HG03342 (cell line): ENCODE measurements around the gene TSC22D4.

Experiments used
- ATAC-seq: cut with Tn5 transposase; IDR thresholded peaks from one replicate; pipeline ENCODE4 v1.9.1; 2021; ENCODE audit warnings: mild to moderate bottlenecking, moderate library complexity; ENCODE audit not compliant: unreplicated experiment

Gene TSC22D4

DNA sequence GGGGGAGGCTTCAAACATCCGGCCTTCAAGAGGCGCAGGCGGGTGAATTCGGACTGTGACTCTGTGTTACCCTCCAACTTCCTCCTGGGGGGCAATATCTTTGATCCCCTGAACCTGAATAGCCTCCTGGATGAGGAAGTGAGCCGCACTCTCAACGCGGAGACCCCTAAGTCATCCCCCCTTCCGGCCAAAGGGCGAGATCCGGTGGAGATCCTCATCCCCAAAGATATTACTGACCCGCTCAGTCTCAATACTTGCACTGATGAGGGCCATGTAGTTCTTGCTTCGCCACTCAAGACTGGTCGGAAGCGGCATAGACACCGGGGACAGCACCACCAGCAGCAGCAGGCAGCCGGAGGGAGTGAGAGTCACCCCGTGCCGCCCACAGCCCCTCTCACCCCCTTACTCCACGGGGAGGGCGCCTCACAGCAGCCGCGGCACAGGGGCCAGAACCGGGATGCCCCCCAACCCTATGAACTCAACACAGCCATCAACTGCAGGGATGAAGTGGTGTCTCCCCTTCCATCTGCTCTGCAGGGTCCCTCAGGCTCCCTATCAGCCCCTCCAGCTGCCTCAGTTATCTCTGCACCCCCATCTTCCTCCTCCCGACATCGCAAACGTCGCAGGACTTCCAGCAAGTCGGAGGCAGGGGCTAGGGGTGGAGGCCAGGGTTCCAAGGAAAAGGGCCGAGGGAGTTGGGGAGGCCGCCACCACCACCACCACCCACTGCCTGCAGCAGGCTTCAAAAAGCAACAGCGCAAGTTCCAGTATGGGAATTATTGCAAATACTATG is 48.3 kb downstream of the TSC22D4 start:
- no peak for ATAC-seq

DNA sequence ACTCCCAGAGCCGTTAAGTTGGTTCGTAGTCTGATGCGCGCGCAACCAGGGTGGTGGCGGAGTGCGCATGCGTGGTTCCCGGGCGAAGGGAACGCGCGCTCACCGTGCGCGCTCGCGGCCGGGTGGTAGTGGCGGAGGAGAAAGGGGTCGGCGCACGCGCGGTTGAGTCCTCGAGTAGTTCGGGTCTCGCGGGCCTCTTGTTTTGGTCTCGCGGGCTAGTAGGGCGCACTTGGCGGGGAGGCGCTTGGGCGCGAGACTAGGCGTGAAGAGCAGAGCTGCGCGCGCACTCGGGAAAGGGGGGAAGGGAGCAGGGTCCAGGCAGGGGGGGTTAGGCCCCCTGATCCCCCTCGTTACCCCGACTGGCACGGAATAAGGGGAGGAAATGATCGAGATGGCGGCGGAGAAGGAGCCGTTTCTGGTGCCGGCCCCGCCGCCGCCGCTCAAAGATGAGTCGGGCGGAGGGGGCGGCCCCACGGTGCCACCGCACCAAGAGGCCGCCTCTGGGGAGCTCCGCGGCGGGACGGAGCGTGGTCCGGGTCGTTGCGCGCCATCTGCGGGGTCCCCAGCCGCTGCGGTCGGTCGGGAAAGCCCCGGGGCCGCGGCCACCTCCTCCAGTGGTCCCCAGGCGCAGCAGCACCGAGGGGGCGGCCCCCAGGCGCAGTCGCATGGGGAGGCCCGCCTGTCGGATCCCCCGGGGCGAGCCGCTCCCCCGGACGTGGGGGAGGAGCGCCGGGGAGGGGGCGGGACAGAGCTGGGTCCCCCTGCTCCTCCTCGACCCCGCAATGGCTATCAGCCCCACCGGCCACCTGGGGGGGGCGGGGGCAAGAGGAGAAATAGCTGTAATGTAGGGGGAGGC is 49.1 kb downstream of the TSC22D4 start, which contains the start of gene MEPCE:
Gene MEPCE (plus strand): TSS at position 195 of the 856 bp plus-strand sequence. CDS start 188 bp downstream, at position 383.
- ATAC-seq: peak; percentile 39

DNA sequence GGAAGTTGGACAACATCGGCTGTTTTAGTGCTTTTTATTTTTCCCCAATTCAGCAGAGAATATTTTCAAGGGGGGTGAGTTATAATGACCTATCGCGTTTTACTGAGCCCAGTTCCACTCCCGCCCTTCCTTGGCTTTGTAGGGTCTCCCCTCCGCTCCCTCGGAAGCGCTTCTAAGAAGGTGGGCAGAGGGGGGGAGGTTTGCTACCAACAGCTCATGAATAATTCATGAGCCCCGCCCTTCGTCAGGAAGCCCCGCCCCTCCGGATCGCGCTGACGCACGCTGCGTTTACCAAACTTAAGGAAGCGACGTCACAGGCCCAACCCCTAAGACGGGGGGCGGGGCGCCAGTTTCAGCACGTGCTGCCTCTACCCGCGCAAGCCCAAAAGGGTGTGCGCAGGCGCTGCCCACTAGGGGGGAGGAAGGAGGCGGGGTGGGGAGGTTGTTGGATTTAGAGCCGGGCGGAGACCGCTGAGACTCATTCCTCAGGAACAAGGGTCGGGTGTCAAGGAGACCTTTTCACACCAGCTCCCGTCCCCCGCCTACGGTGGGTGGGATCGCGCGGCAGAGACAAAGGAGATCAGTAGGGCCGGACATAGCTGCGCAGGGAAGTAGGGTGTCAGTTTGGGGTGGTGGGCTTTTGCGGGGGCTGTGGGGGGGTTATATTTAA is 49.9 kb downstream of the TSC22D4 start:
- ATAC-seq: peak; percentile 46

DNA sequence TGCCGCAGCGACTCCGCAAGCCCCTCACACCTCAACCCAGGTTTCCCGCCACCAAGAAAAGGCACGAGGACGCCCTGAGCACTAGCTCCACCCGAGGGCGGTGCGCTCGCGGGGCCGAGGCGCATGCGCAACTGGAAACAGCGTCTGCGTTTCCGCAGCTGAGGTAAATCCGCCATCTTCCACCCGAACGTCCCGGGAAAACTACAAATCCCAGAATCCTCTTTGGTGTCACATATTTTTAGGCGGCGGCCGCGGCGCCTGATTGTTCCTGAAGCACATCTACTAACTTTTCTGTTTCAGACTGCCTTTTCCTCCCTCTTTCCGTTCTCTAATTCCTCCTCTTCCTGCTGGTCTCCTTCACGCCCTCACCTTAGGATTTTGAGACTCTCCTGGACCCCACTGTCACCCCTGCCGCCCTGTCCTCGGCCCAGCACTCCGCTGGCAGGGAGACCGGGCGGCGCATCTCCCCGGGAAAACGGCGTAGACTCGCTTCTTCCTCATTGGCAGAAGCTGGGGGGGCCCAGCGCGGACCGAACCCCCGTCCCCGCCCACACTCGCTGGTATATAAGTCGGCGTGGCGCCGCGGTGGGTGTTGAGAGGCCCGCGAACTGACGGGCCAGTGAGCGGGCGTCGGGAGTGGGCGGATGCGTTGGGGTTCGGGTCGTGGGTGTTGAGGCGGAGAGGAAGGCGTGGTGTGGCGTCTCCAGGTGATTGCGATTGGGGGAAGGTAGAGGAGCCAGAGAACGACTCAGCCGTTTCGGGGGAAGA is 50.6 kb downstream of the TSC22D4 start, which contains the start of gene ZCWPW1:
Gene ZCWPW1 (minus strand): TSS at position 505 of the 768 bp plus-strand sequence. CDS start 8,054 bp downstream, outside the sequence.
- peak; percentile 39 for ATAC-seq

DNA sequence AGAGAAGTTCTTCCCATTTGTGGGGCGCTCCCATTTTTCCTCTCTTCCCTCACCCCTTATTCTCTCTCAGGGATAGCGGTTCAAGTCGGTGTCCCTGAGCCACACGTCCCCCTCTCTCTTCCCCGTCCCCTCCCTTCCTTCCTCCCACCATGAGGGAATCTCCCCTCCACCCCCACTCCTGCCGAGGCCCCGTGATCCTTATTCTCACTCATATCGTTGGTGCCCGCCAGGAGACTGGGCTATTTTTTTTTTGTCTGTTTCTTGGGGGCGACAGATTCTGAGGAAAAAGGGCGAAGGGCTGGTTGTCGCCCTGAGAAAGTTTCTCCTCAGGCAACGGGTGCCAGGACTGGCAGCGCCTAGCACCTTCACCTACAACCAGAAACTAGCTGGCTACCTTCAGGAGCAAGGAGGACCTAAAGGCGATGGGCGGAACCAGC is 51.2 kb downstream of the TSC22D4 start:
- no peak for ATAC-seq

DNA sequence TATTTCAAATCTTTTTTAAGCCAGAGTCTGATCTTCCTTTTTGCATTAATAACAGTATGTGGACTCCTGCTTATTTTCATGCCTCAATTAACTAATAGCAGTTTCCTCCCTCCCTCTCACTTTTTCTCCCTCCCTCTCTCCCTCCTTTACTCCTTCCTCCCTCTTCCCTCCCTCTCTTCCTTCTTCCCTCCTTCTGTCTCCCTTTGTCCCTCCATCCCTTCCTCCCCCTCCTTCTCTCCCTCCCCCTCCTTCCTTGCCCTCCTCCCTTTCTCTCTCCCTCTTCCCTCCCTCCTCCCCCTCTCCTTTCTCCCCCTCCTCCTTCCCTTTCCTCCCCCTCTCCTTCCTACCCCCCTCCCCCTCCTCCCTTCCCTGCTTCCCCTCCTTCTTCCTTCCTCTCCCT is 52.5 kb downstream of the TSC22D4 start:
- ATAC-seq: no peak

DNA sequence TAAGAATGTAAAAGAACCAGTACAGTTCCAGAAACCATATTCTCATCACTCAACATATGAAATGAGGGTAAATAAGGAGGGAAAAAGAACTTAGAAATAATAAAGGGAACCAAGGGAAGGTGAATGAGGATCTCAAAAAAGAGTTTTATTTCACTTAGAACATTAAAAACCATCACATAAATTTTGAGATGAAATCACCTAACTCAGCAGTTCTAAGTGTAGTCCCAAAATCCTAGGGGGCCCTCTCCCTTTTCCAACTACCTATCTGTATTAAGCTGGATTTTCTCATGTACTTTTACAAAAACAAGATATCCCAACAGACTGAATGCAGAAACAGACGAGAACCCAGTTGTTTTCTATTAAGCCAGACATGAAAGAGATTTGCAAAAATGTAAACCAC is 53.7 kb downstream of the TSC22D4 start:
- ATAC-seq: no peak

DNA sequence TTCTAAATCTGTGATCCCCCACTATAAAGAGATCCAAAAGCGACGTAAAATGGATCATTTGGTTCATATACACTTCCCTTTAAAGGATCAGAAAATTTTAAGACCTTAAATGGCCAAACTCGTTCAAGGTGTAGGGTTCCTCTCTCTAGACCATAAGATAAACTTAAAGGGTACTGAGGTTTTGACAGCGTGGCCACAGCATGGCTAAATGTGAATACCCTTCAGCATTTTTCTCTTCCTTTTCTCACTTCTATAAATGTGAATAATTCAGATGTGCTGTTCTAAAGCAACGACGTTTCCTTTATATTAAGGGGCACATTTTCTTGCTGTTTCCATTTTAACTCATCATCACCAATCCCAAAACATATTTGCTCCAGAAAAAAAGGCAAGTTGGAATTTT is 55.7 kb downstream of the TSC22D4 start:
- ATAC-seq: no peak

DNA sequence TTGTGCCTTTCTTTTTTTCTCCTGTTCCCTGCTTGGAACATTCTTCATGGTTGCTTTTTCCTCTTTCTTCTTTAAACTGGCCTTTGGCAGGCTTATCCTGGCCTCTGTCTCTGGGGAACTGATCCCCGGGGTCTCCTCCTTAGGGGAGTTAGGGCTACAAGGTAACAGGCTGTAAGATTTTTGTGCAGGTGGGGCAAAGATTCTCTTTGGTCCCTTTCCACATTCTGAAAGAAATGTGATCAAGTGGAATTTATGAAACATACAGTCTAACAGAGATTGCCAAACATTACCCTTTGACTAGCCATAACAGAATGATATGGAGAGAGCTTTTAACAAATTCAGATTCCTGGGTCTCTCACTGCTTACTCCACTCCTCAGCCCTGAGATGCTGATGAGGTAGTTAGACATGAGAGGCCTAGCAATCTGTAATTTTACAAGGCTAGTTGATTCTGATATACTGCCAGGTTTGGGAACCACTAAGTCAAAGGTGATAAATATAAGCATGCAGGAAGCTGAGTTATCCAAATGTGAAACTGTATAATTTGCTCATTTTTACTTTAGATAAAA is 59.3 kb downstream of the TSC22D4 start:
- no peak for ATAC-seq

DNA sequence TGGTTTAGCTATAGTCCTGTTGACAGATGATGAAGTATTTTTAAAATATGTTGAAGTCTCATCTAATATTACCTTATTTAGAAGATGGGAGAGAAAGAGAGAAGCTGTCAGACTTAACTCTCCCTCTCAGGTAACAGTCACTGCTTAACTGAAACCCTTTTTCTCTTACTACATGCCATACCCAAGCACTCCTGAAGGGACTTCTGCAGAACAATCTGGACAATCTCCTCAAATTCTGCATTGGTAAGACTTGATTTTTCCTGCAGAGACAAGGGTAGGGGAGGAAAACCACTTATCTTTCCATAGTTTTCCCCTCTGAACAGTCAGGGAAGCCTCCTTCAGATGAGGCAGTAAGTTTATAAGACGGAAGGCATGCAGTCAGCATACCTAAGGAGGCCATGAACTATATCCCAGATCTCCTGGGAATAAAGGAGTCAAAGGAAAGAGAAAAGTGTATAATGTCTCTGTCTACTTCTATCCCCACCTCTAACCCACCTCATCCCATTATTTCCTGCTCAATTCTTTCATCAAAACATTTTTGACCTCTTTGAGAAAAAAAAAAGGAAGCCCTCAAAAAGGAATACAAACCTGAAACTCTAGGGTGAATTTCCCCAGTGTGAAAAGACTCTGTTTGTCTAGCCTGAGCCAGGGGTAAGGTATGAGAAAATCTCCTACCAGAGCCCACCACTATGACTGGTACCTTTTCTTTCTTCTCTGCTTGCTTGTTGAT is 59.9 kb downstream of the TSC22D4 start:
- ATAC-seq: no peak
